Measurements from ENCODE around the gene MRPL39. TPM values are rescaled to one million over a fixed set of nuclear protein-coding genes. Genes with fewer than 3 reads are reported as not detected.
"Not testable (repeated sequence)": the region's sequence is repeated elsewhere in the genome, so short reads cannot be mapped to it uniquely, and the experiment has no call there.

MRPL39 gene
- total RNA-seq, 4 donors from 2014 or later: 16.1 to 23.0 (median 19.9) TPM

DNA sequence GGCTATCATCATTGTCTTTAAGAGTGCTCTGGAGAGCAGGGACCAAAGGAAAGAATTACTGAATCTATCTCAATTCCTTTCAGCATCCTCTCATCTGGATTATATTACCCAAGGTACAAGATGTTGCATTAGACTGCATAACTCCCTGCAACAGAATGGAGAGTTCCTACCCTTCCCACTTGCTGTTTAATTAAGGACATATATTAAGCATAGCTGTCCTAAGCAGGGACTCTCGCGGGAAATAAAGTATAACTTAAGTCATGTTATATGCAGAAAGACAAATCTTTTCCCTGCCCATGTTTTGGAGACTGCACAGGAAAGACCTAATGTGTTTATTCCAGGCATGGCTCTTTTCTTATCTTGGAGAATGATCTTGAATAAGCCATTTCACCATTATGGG lies 25.0 kb upstream of the MRPL39 start:
- H3K9me3 ChIP-seq: no peaks in the 10 kb centered on the region
- H3K27me3 ChIP-seq: no peaks in the 10 kb centered on the region
- no peak for DNase-seq
- no peaks in the 10 kb centered on the region for H3K36me3 ChIP-seq
- no peak overlapping the region for H3K27ac ChIP-seq
- WGBS, 2 donors: 95 to 97% methylated on average over 2 of the region's 2 CpGs
- no peaks in the 10 kb centered on the region for H3K4me1 ChIP-seq
- no peak overlapping the region for H3K4me3 ChIP-seq (replicated peaks in 1 of 3)
- no peak for TF ChIP-seq CTCF (IDR thresholded peaks at IDR 0.05)
- TF ChIP-seq POLR2A (IDR thresholded peaks at IDR 0.05): no peak
- intact Hi-C loops (cut with DNase I): no loop called here

- Histone ChIP-seq H3K9me3 (no peaks in the 10 kb centered on the region), H3K27me3 (no peaks in the 10 kb centered on the region), H3K4me1 (no peaks in the 10 kb centered on the region), H3K4me3 (replicated peaks in 1 of 3) (no peak overlapping the region), H3K36me3 (no peaks in the 10 kb centered on the region), H3K27ac (no peak overlapping the region)
- peak; percentile 2 to 12 for DNase-seq
- TF ChIP-seq CTCF (IDR thresholded peaks at IDR 0.05): no peak
- no peak for TF ChIP-seq POLR2A (IDR thresholded peaks at IDR 0.05)
- 48 to 59% methylated on average over 2 of the region's 2 CpGs for WGBS, 2 donors
- intact Hi-C loops (cut with DNase I): no loop called here
These were observed 19.5 kb upstream of the MRPL39 start for GRCh38 chr21:25626757-25627156.

GRCh38 chr21:25625776-25626555 lies 18.7 kb upstream of the MRPL39 start:
- WGBS, 2 donors: 91 to 92% methylated on average over 11 of the region's 11 CpGs
- H3K27me3 ChIP-seq; intact Hi-C loops (cut with DNase I); H3K4me1 ChIP-seq; H3K4me3 ChIP-seq (replicated peaks in 1 of 3); H3K27ac ChIP-seq; DNase-seq; H3K9me3 ChIP-seq; H3K36me3 ChIP-seq: not testable (repeated sequence)

GRCh38 chr21:25625036-25625435 lies 17.8 kb upstream of the MRPL39 start:
- Histone ChIP-seq H3K4me1 (no peaks in the 10 kb centered on the region), H3K9me3 (no peaks in the 10 kb centered on the region), H3K36me3 (no peaks in the 10 kb centered on the region), H3K27me3 (no peaks in the 10 kb centered on the region), H3K27ac (no peak overlapping the region), H3K4me3 (replicated peaks in 1 of 3) (no peak overlapping the region)
- intact Hi-C loops (cut with DNase I): no loop called here
- no peak for TF ChIP-seq CTCF (IDR thresholded peaks at IDR 0.05)
- 85 to 96% methylated on average over 1 of the region's 1 CpG for WGBS, 2 donors
- DNase-seq: no peak

DNA sequence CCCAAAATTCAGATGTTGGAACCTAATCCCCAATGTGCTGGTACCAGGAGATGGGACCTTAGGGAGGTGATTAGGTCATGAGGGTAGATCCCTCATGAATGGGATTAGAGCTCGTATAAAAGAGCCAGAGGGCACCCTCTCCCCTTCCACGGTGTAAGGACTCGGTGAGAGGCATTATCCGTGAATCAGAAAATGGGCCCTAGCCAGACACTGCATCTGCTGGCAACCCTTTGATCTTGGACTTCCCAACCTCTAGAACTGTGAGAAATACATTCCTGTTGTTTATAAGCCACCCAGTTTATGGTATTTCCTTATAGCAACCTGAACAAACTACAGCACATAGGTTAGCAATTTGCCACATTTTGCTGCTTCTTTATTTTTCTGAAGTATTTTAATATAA lies 17.2 kb upstream of the MRPL39 start:
- no peak overlapping the region for H3K4me3 ChIP-seq (replicated peaks in 1 of 3)
- H3K4me1 ChIP-seq: no peaks in the 10 kb centered on the region
- intact Hi-C loops (cut with DNase I): no loop called here
- 91 to 92% methylated on average over 4 of the region's 4 CpGs for WGBS, 2 donors
- no peaks in the 10 kb centered on the region for H3K9me3 ChIP-seq
- TF ChIP-seq CTCF (IDR thresholded peaks at IDR 0.05) (no peak), POLR2A (IDR thresholded peaks at IDR 0.05) (no peak)
- H3K27me3 ChIP-seq: no peaks in the 10 kb centered on the region
- H3K36me3 ChIP-seq: no peaks in the 10 kb centered on the region
- no peak overlapping the region for H3K27ac ChIP-seq
- no peak for DNase-seq
